Retina (tissue), 1 donor: Measurements from ENCODE around the gene LCOR.

ENCODE experiments used
- DNase-seq: peaks from one replicate; pipeline ENCODE4 v3.0.0-alpha.2; 2016

The LCOR gene

GRCh38 chr10:96947036-96947435, 114.9 kb downstream of the LCOR start:
- DNase-seq = no peak

- DNase-seq = no peak
Observed at GRCh38 chr10:96949039-96949683, 117.1 kb downstream of the LCOR start.

- no peak for DNase-seq
Observed at GRCh38 chr10:96951954-96952353, 119.9 kb downstream of the LCOR start.

GRCh38 chr10:96955794-96956193, 123.7 kb downstream of the LCOR start:
- no peak for DNase-seq

- no peak for DNase-seq
Observed at GRCh38 chr10:96958071-96958470, 126.0 kb downstream of the LCOR start.

- no peak for DNase-seq
Observed at GRCh38 chr10:96959733-96960132, 127.6 kb downstream of the LCOR start.

GRCh38 chr10:96960872-96961271, 128.8 kb downstream of the LCOR start:
- DNase-seq = no peak

GRCh38 chr10:96964131-96964530, 132.0 kb downstream of the LCOR start:
- DNase-seq = no peak

GRCh38 chr10:96967847-96968246, 135.7 kb downstream of the LCOR start:
- DNase-seq = no peak

- DNase-seq = no peak
Observed at GRCh38 chr10:96968682-96969423, 136.8 kb downstream of the LCOR start.

- DNase-seq = no peak
Observed at GRCh38 chr10:96971324-96971723, 139.2 kb downstream of the LCOR start.

GRCh38 chr10:96972264-96972663, 140.2 kb downstream of the LCOR start:
- no peak for DNase-seq

GRCh38 chr10:96973809-96974747, 142.0 kb downstream of the LCOR start:
- DNase-seq = no peak

GRCh38 chr10:96975136-96975535, 143.0 kb downstream of the LCOR start:
- no peak for DNase-seq

- no peak for DNase-seq
Observed at GRCh38 chr10:96978621-96979154, 146.6 kb downstream of the LCOR start.

GRCh38 chr10:96982149-96982930, 150.2 kb downstream of the LCOR start:
- no peak for DNase-seq

GRCh38 chr10:96984541-96985131, 152.5 kb downstream of the LCOR start:
- DNase-seq = no peak

GRCh38 chr10:96986200-96986856, 154.2 kb downstream of the LCOR start:
- DNase-seq = no peak

GRCh38 chr10:96987141-96987841, 155.2 kb downstream of the LCOR start:
- DNase-seq = no peak

- DNase-seq = no peak
Observed at GRCh38 chr10:96987842-96988175, 155.7 kb downstream of the LCOR start.

- no peak for DNase-seq
Observed at GRCh38 chr10:96988426-96988825, 156.3 kb downstream of the LCOR start.
